GM12892 (cell line): ENCODE data around the gene PSME2.

Experiments
- POLR2A ChIP-seq: IDR thresholded peaks from 2 replicates; pipeline ENCODE4 v1.6.1; 2011; ENCODE audit warnings: low read depth, low read length, control low read depth
- POLR2AphosphoS5 ChIP-seq: IDR thresholded peaks from 2 replicates; pipeline ENCODE4 v1.6.1; 2011; ENCODE audit warnings: low read depth, low read length, control low read depth

DNA sequence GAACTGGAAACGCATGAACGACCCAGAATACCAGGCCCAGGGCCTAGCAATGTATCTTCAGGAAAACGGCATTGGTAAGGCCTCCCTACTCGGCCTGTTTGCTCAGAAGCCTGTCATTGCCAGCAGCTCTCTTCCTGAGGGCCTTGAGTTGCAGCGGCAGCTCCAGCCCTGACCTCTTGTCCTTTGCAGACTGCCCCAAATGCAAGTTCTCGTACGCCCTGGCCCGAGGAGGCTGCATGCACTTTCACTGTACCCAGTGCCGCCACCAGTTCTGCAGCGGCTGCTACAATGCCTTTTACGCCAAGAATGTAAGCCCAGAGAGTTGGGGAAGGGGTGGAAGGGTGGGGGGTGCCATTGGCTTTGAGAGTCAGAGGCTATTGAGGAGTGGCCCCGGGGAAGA is 10.9 kb upstream of the PSME2 start:
- no peak for TF ChIP-seq POLR2AphosphoS5
- TF ChIP-seq POLR2A: no peak; the same call in 1 of the 2 replicates
